HEK293T (cell line): ENCODE results near the gene IL24.

Experiments
- CTCF ChIA-PET: fragments of 350-600 bp; formaldehyde crosslinking; extraction: SDS; loops from one replicate; lab custom pipeline; 2021; ENCODE audit warnings: antibody characterized with exemption, inconsistent platforms; lab: Yijun Ruan, JAX
- POLR2A ChIA-PET: fragments of 350-600 bp; formaldehyde crosslinking; extraction: SDS; loops from one replicate; lab custom pipeline; 2020; ENCODE audit warnings: antibody characterized with exemption, inconsistent platforms; lab: Yijun Ruan, JAX
- DNase-seq: peaks from one replicate; pipeline ENCODE4 v3.0.0; 2012; ENCODE audit warnings: mixed read lengths; ENCODE audit errors: extremely low spot score
- ARNT ChIP-seq: fragments of 450-650 bp; IDR thresholded peaks from 2 replicates; pipeline ENCODE4 v1.6.1; 2017; ENCODE audit warnings: mild to moderate bottlenecking
- BHLHE40 ChIP-seq: fragments of 450-650 bp; IDR thresholded peaks from 2 replicates; pipeline ENCODE4 v1.6.1; 2016; ENCODE audit warnings: mild to moderate bottlenecking, moderate library complexity, borderline replicate concordance
- CTBP1 ChIP-seq: fragments of 450-650 bp; IDR thresholded peaks from 2 replicates; pipeline ENCODE4 v1.6.1; 2016; ENCODE audit warnings: borderline replicate concordance
- ELF4 ChIP-seq: fragments of 450-650 bp; IDR thresholded peaks from 2 replicates; pipeline ENCODE4 v1.6.1; 2017; ENCODE audit warnings: antibody characterized with exemption
- FOXA1 ChIP-seq: fragments of 450-650 bp; IDR thresholded peaks from 2 replicates; pipeline ENCODE4 v1.6.1; 2016; ENCODE audit warnings: mild to moderate bottlenecking
- FOXK2 ChIP-seq: fragments of 450-650 bp; IDR thresholded peaks from 2 replicates; pipeline ENCODE4 v1.6.1; 2016; ENCODE audit warnings: mild to moderate bottlenecking
- FOXM1 ChIP-seq: fragments of 450-650 bp; IDR thresholded peaks from 2 replicates; pipeline ENCODE4 v1.6.1; 2017; ENCODE audit warnings: mild to moderate bottlenecking, borderline replicate concordance
- HDGF ChIP-seq: fragments of 450-650 bp; IDR thresholded peaks from 2 replicates; pipeline ENCODE4 v1.6.1; 2017; ENCODE audit warnings: antibody characterized with exemption, borderline replicate concordance
- L3MBTL2 ChIP-seq: fragments of 450-650 bp; conservative IDR thresholded peaks from 2 replicates; pipeline ENCODE4 v1.6.1; 2016; ENCODE audit warnings: mild to moderate bottlenecking
- LEF1 ChIP-seq: fragments of 450-650 bp; IDR thresholded peaks from 2 replicates; pipeline ENCODE4 v1.6.1; 2017; ENCODE audit warnings: mild to moderate bottlenecking, borderline replicate concordance
- NFRKB ChIP-seq: fragments of 450-650 bp; IDR thresholded peaks from 2 replicates; pipeline ENCODE4 v1.6.1; 2016; ENCODE audit warnings: mild to moderate bottlenecking, moderate library complexity
- PKNOX1 ChIP-seq: fragments of 450-650 bp; IDR thresholded peaks from 2 replicates; pipeline ENCODE4 v1.6.1; 2016
- SP1 ChIP-seq: fragments of 450-650 bp; IDR thresholded peaks from 2 replicates; pipeline ENCODE4 v1.6.1; 2017
- SUZ12 ChIP-seq: fragments of 450-650 bp; IDR thresholded peaks from 2 replicates; pipeline ENCODE4 v1.6.1; 2016; ENCODE audit warnings: mild to moderate bottlenecking
- TARDBP ChIP-seq: fragments of 450-650 bp; IDR thresholded peaks from 2 replicates; pipeline ENCODE4 v1.6.1; 2016
- ZNF384 ChIP-seq: fragments of 450-650 bp; IDR thresholded peaks from 2 replicates; pipeline ENCODE4 v1.6.1; 2016

Gene IL24

DNA sequence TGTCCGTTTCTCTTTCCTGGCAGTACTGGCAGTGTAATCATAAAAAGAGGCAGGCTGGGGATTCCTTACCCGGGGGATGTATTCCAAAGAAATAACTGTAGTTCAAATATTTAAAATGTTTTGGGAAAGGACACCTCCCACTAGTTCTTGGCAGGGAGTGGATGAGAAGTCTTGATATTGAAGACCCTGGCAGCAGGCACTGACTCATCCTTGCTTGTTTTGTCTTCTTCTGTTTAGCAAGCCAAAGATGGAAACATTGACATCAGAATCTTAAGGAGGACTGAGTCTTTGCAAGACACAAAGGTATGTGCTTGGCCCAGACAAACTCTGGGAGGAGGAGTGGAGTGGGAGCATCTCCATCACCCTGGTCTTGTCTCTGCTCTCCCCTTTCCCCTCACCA, 31.2 kb upstream of the IL24 start:
- no peak for DNase-seq
- ChIA-PET POLR2A (no interaction called here), CTCF (interaction anchor here (1.1 to 2.0 kb wide), 2 partner anchors 29 to 46 kb away, joined by 3 to 17 read pairs; no protein-coding TSS in a partner anchor)
- no peak for TF ChIP-seq SUZ12
- TF ChIP-seq HDGF = no peak
- TF ChIP-seq SP1 = no peak
- TF ChIP-seq FOXM1 = no peak
- no peak for TF ChIP-seq FOXA1
- no peak for TF ChIP-seq L3MBTL2
- TF ChIP-seq NFRKB = no peak
- no peak for TF ChIP-seq ELF4
- no peak for TF ChIP-seq LEF1
- TF ChIP-seq BHLHE40 = no peak
- no peak for TF ChIP-seq ZNF384
- no peak for TF ChIP-seq TARDBP
- TF ChIP-seq FOXK2 = no peak
- TF ChIP-seq CTBP1 = no peak

- ChIA-PET CTCF (no interaction called here), POLR2A (no interaction called here)
- DNase-seq = no peak
- no peak for TF ChIP-seq FOXM1
Measured at GRCh38 chr1:206867239-206867638, 30.0 kb upstream of the IL24 start.

GRCh38 chr1:206867716-206868115, 29.5 kb upstream of the IL24 start:
- no peak for DNase-seq
- CTCF ChIA-PET = no interaction called here

GRCh38 chr1:206868264-206868663, 29.0 kb upstream of the IL24 start:
- POLR2A ChIA-PET = no interaction called here
- no peak for TF ChIP-seq ARNT
- no peak for TF ChIP-seq FOXK2
- no peak for TF ChIP-seq FOXA1
- TF ChIP-seq FOXM1 = no peak
- TF ChIP-seq TARDBP = no peak
- no peak for TF ChIP-seq NFRKB
- no peak for TF ChIP-seq SUZ12
- no peak for TF ChIP-seq ZNF384
- no peak for TF ChIP-seq ELF4
- TF ChIP-seq L3MBTL2 = no peak
- TF ChIP-seq HDGF = no peak
- DNase-seq = no peak
- CTCF ChIA-PET = no interaction called here

More at GRCh38 chr1:206867716-206868115, 29.5 kb upstream of the IL24 start:
- no peak for TF ChIP-seq L3MBTL2
- no peak for TF ChIP-seq SUZ12
- no peak for TF ChIP-seq CTBP1
- no peak for TF ChIP-seq ZNF384
- no peak for TF ChIP-seq ELF4
- no peak for TF ChIP-seq BHLHE40
- TF ChIP-seq LEF1 = no peak
- no peak for TF ChIP-seq HDGF
- no peak for TF ChIP-seq ARNT
- no peak for TF ChIP-seq PKNOX1
- no peak for TF ChIP-seq NFRKB
- no peak for TF ChIP-seq TARDBP
- no peak for TF ChIP-seq SP1
- no peak for TF ChIP-seq FOXK2
- POLR2A ChIA-PET = no interaction called here

GRCh38 chr1:206872139-206872538, 25.1 kb upstream of the IL24 start:
- no peak for TF ChIP-seq FOXM1
- TF ChIP-seq HDGF = no peak
- no peak for TF ChIP-seq CTBP1
- no peak for TF ChIP-seq SUZ12
- no peak for TF ChIP-seq FOXK2
- no peak for TF ChIP-seq TARDBP
- TF ChIP-seq LEF1 = no peak
- DNase-seq = no peak
- ChIA-PET POLR2A (no interaction called here), CTCF (no interaction called here)

- POLR2A ChIA-PET = no interaction called here
- no peak for DNase-seq
- CTCF ChIA-PET = no interaction called here
- no peak for TF ChIP-seq ZNF384
- TF ChIP-seq PKNOX1 = no peak
- no peak for TF ChIP-seq LEF1
- TF ChIP-seq TARDBP = no peak
- TF ChIP-seq CTBP1 = no peak
- TF ChIP-seq SUZ12 = no peak
- TF ChIP-seq NFRKB = no peak
- no peak for TF ChIP-seq FOXA1
- no peak for TF ChIP-seq L3MBTL2
- TF ChIP-seq HDGF = no peak
- no peak for TF ChIP-seq BHLHE40
- TF ChIP-seq ARNT = no peak
- TF ChIP-seq FOXM1 = no peak
- TF ChIP-seq FOXK2 = no peak
- no peak for TF ChIP-seq ELF4
- TF ChIP-seq SP1 = no peak
Measured at GRCh38 chr1:206873603-206874188, 23.5 kb upstream of the IL24 start.

- TF ChIP-seq HDGF (no peak), NFRKB (no peak), ARNT (no peak), ZNF384 (no peak), BHLHE40 (no peak), LEF1 (no peak), CTBP1 (no peak), SUZ12 (no peak), SP1 (no peak), FOXK2 (no peak), FOXA1 (no peak), L3MBTL2 (no peak), TARDBP (no peak), FOXM1 (no peak), PKNOX1 (no peak), ELF4 (no peak)
- no peak for DNase-seq
- ChIA-PET POLR2A (no interaction called here), CTCF (no interaction called here)
Measured at GRCh38 chr1:206875752-206876377, 21.4 kb upstream of the IL24 start.
